ENCODE measurements around the gene NLRP13.

- TF ChIP-seq DNMT1 (IDR thresholded peaks at IDR 0.05): no peak
- TF ChIP-seq MAX (CRISPR knock-in tag; IDR thresholded peaks at IDR 0.05): no peak
- TF ChIP-seq ZKSCAN8 (CRISPR knock-in tag; IDR thresholded peaks at IDR 0.05): no peak
- no peak for TF ChIP-seq HCFC1 (IDR thresholded peaks at IDR 0.05; ENCODE audit: low read depth, low read length)
- TF ChIP-seq PHB2 (IDR thresholded peaks at IDR 0.05; ENCODE audit: low read depth): no peak
- no peak for TF ChIP-seq CBX1 (IDR thresholded peaks at IDR 0.05; ENCODE audit: low read depth)
- no peak for TF ChIP-seq ZFP1 (CRISPR knock-in tag; IDR thresholded peaks at IDR 0.05)
- no peak for TF ChIP-seq ATF1 (CRISPR knock-in tag; IDR thresholded peaks at IDR 0.05)
- no peak for TF ChIP-seq ATF1 (tag; IDR thresholded peaks at IDR 0.05)
- TF ChIP-seq HBP1 (CRISPR knock-in tag; IDR thresholded peaks at IDR 0.05): no peak
- TF ChIP-seq CHD2 (IDR thresholded peaks at IDR 0.05; ENCODE audit: low read depth, low read length): no peak
- no peak for TF ChIP-seq SREBF2 (CRISPR knock-in tag; IDR thresholded peaks at IDR 0.05)
- no peak for TF ChIP-seq ZNF133 (CRISPR knock-in tag; IDR thresholded peaks at IDR 0.05)
- TF ChIP-seq ZNF174 (CRISPR knock-in tag; IDR thresholded peaks at IDR 0.05): no peak
These were observed 74.2 kb downstream of the NLRP13 start for GRCh38 chr19:55857974-55858373.
